Effector CD8-positive, alpha-beta T cell (primary cell): ENCODE data around the gene MIEF2.
A peak's percentile ranks its signal among the peaks of the same experiment; 100 is the strongest.

Source experiments
- DNase-seq: peaks from one replicate; lab custom pipeline; 2025; lab: John Stamatoyannopoulos, UW

MIEF2 gene

GRCh38 chr17:18235743-18236256, 24.7 kb upstream of the MIEF2 start:
- no peak for DNase-seq

GRCh38 chr17:18236494-18236893, 24.0 kb upstream of the MIEF2 start:
- DNase-seq, result no peak

- no peak for DNase-seq
These were observed 23.0 kb upstream of the MIEF2 start for GRCh38 chr17:18237461-18237860.

- DNase-seq, result no peak
These were observed 22.2 kb upstream of the MIEF2 start for GRCh38 chr17:18238299-18238698.

GRCh38 chr17:18240449-18240848, 20.0 kb upstream of the MIEF2 start:
- no peak for DNase-seq

GRCh38 chr17:18241229-18241871, 19.1 kb upstream of the MIEF2 start:
- DNase-seq, result no peak

GRCh38 chr17:18245038-18245776, 15.3 kb upstream of the MIEF2 start:
- no peak for DNase-seq

- no peak for DNase-seq
These were observed 14.2 kb upstream of the MIEF2 start for GRCh38 chr17:18246109-18246725.

GRCh38 chr17:18246880-18247612, 13.4 kb upstream of the MIEF2 start:
- DNase-seq, result no peak

GRCh38 chr17:18247613-18248001, 12.9 kb upstream of the MIEF2 start:
- no peak for DNase-seq

- peak; percentile 47 for DNase-seq
These were observed 12.1 kb upstream of the MIEF2 start for GRCh38 chr17:18248300-18248731.

GRCh38 chr17:18248811-18249210, 11.7 kb upstream of the MIEF2 start:
- no peak for DNase-seq

- DNase-seq, result no peak
These were observed 10.2 kb upstream of the MIEF2 start for GRCh38 chr17:18250259-18250658.

- DNase-seq, result no peak
These were observed 9.8 kb upstream of the MIEF2 start for GRCh38 chr17:18250708-18251107.

- DNase-seq, result no peak
These were observed 9.3 kb upstream of the MIEF2 start for GRCh38 chr17:18251204-18251603.

- no peak for DNase-seq
These were observed 8.3 kb upstream of the MIEF2 start for GRCh38 chr17:18252160-18252559.

- no peak for DNase-seq
These were observed 7.1 kb upstream of the MIEF2 start for GRCh38 chr17:18253187-18253884.

GRCh38 chr17:18253947-18254821, 6.3 kb upstream of the MIEF2 start:
- no peak for DNase-seq

GRCh38 chr17:18254888-18255649, 5.4 kb upstream of the MIEF2 start:
- DNase-seq, result no peak

- DNase-seq, result no peak
These were observed 4.1 kb upstream of the MIEF2 start for GRCh38 chr17:18256351-18256750.
